A549 treated with AZD9567 at 1 μM for 4 hours (cell line): ENCODE measurements around the gene TMEM121B. TPM values are rescaled to one million over a fixed set of nuclear protein-coding genes. Genes with fewer than 3 reads are reported as not detected.

ENCODE experiments used
- total RNA-seq: library from RNA; stranded (reverse); fragments of 200-300 nt; extraction: Qiagen RNA extraction; gene quantifications from 5 replicates; pipeline ENCODE4 v1.2.3, GENCODE V29; 2022; ENCODE audit not compliant: insufficient read depth

Gene TMEM121B
- 0.11 to 0.16 TPM (median 0.15 TPM) in 4 of 5 replicates, not detected in the other for total RNA-seq

GRCh38 chr22:17121233-17122195 lies at the start of gene TMEM121B:
Gene TMEM121B (minus strand): TSS chr22:17121360. CDS start chr22:17121127, 233 bp downstream.

GRCh38 chr22:17158568-17159503 lies 37.7 kb upstream of the TMEM121B start, which contains the start of gene HDHD5:
Gene HDHD5 (minus strand): TSS chr22:17159277. CDS start chr22:17159251, 26 bp downstream.

GRCh38 chr22:17084554-17085276 lies 36.4 kb downstream of the TMEM121B start, which contains the start of gene IL17RA:
Gene IL17RA (plus strand): TSS chr22:17085000. CDS start chr22:17085092, 92 bp downstream.

Other genes starting within 250 kb of the TMEM121B start
- not detected in 5 replicates for gene GAB4, start 113.1 kb downstream of the TMEM121B start, total RNA-seq
- gene IL17RA, start 36.4 kb downstream of the TMEM121B start, total RNA-seq = 6.2 to 8.4 TPM (median 6.6 TPM) in 5 replicates
- 42.7 to 47.7 TPM (median 46.0 TPM) in 5 replicates for gene HDHD5, start 37.9 kb upstream of the TMEM121B start, total RNA-seq
- 0.02 TPM in 1 of 5 replicates, not detected in the others for gene ADA2, start 98.1 kb upstream of the TMEM121B start, total RNA-seq
- gene CECR2, start 248.1 kb upstream of the TMEM121B start, total RNA-seq = 0.06 to 0.12 TPM (median 0.09 TPM) in 4 of 5 replicates, not detected in the other